Stimulated activated naive CD4-positive, alpha-beta T cell treated with Interleukin-2 at 50 U/mL for 16 hours (primary cell): ENCODE measurements around the gene GLG1.
"Not testable (repeated sequence)": the region's sequence is repeated elsewhere in the genome, so short reads cannot be mapped to it uniquely, and the experiment has no call there.

Experiments
- DNase-seq: peaks from one replicate; lab custom pipeline; 2025; lab: John Stamatoyannopoulos, UW

The GLG1 gene

GRCh38 chr16:74606521-74607309 lies at the start of gene GLG1:
Gene GLG1 (minus strand): TSS chr16:74607114. CDS start chr16:74607094, 20 bp downstream.
- DNase-seq = peak; percentile 91

DNA sequence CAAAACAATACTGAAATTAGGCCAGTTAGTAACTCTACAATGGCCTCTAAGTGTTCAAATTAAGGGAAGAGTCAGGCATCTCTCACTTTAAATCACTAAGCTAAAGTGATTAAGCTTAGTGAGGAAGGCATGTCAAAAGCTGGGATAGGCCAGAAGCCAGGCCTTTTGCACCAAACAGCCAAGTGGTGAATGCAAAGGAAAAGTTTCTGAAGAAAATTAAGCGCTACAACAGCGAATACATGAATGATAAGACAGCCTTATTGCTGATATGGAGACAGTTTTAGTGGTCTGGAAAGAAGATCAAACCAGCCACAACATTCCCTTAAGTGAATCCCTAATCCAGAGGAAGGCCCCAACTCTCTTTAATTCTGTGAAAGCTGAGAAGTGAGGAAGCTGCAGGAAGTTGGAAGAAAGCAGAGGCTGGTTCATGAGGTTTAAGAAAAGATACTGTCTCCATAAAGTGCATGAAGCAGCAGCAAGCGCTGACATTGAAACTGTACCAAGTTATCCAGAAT lies 47.7 kb upstream of the GLG1 start:
- DNase-seq = no peak

DNA sequence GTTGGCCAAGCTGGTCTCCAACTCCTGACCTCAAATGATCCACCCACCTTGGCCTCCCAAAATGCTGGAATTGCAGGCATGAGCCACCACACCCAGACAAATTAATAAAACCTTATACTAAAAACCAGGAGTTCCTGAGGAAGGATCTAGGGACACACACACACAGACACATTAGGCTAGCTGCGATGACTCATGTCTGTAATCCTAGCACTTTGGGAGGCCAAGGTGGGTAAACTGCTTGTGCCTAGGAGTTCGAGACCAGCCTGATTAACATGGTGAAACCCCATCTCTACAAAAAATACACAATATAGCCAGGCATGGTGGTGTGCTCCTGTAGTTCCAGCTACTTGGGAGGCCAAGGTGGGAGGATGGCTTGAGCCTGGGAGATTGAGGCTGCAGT lies 46.0 kb upstream of the GLG1 start:
- DNase-seq = not testable (repeated sequence)

GRCh38 chr16:74652249-74652648 lies 45.3 kb upstream of the GLG1 start:
- DNase-seq = no peak

GRCh38 chr16:74651841-74652240 lies 44.9 kb upstream of the GLG1 start:
- DNase-seq = no peak

- DNase-seq = no peak
These were observed 44.2 kb upstream of the GLG1 start for GRCh38 chr16:74650966-74651567.

- DNase-seq = no peak
These were observed 43.1 kb upstream of the GLG1 start for GRCh38 chr16:74649839-74650504.

DNA sequence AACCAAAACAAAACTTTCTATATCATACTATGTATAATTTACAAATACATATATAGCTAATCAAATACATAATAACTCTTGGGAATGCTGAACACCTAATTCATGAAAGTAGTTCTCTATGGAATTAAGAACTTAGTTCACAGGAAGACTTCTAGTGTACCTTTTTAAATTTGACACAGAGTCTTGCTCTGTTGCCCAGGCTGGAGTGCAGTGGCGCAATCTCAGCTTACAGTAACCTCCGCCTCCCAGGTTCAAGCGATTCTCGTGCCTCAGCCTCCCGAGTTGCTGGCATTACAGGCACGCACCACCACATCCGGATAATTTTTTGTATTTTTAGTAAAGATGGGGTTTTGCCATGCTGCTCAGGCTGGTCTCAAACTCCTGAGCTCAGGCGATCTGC lies 35.1 kb upstream of the GLG1 start:
- no peak for DNase-seq

DNA sequence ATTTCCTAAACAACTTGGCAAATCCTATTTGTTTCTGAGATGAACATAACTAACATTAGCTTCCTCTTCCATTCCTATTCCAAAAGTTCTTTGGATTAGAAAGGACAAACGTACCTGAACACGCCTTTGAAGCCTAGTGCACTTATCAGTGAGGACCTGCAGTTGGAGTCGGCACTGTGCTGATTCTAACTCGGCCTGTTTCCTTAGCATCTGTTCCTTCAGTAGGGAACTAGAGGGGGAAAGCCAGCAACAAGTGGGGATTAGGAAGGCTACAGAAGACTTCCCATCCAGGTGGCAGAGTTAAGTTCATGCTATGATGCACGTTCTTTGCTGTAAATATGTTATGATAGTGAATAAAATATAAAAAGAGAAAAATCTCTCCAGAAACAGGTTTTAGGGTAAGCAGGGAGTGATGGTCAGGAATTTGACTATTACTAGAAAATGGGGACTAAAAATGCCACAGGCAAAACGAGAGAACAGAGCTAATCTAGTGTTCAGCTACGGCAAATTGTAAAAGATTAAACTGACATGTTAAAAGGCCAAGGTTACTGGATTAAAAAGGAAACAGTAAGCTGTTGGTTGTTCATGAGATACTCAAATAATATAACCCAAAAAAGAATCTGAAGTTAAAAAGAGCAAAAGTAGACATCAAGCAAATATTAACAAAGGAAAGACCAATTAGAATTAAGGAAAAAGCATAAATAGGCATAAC lies 31.0 kb upstream of the GLG1 start:
- no peak for DNase-seq

DNA sequence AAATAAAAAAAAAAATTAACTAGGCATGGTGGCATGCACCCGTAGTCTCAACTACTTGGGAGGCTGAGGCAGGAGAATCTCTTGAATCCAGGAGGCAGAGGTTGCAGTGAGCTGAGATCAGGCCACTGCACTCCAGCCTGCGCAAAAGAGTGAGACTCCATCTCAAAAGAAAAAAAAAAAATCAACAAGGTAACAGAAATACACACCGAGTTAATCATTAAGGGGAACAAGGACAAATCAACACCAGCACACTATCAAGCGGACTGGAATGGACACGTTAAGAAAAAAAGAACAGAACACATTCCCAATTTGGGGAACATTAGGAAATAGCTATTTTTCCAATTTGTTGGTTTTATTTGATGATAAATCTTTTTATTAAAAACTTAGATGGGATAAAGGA lies 28.4 kb upstream of the GLG1 start:
- no peak for DNase-seq

DNA sequence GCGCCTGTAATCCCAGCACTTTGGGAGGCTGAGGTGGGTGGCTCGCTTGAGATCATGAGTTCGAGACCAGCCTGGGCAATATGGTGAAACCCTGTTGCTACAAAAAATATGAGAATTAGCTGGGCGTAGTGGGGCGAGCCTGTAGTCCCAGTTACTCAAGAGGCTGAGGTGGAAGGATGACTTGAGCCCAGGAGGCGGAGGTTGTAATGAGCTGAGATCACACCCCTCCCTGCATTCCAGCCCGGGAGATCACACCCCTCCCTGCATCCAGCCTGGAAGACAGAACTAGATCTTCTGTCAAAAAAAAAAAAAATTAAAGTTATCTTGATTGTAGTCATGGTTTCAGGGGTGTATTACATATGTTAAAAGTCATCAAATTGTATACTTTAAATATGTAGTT lies 26.8 kb upstream of the GLG1 start:
- DNase-seq = no peak

GRCh38 chr16:74627506-74628220 lies 20.7 kb upstream of the GLG1 start:
- DNase-seq = no peak

DNA sequence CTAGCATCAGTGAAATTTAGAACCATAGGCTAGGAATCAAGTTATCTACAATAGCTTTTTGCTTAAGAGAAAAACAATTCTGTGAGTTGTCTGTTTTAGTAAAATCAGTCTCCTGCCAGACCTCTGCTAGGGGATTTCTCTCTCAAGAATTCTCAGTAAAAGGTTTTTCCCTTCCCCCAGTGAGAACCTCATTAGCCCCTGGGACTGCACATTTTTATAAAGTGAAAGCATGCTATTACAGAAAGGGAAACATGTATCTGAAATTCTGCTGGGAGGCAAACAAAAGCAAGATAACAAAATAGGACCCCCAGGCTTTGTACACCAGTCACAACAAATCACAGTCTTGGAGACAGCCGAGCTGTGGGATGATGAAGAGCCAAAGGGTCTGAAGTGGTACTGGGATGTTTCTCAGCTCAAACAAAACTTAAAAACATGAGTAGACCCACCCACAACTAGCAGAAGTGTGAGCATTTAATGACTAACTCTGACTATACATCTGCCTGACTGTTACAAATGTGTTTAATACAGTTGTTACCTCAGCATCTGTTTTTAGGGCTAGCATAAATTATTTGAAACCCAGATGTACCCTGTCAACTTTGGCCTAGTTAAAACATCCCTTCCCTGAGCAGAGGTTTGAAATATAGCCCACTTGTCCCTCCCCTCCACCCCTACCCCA lies 20.0 kb upstream of the GLG1 start:
- DNase-seq = no peak

GRCh38 chr16:74625500-74626350 lies 18.8 kb upstream of the GLG1 start:
- DNase-seq = no peak

DNA sequence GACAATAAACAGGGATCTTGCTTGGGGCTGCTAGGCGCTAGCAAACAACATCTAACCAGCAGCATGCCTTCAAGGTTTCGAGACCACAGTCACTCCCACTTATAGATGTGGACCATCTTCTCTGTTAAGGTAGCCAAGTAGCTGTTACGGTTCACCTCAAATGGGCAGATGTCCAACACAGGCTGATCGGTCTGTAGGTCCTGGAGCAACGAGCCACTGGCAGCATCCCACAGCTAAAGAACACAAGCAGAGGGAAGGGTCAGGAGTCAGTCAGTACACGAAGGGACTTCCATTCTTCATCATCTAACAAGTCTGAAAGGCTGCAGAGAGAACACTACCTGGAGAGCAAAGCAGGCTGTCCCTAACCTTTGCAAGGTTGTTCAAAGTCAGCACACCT lies 16.9 kb upstream of the GLG1 start:
- DNase-seq = no peak

DNA sequence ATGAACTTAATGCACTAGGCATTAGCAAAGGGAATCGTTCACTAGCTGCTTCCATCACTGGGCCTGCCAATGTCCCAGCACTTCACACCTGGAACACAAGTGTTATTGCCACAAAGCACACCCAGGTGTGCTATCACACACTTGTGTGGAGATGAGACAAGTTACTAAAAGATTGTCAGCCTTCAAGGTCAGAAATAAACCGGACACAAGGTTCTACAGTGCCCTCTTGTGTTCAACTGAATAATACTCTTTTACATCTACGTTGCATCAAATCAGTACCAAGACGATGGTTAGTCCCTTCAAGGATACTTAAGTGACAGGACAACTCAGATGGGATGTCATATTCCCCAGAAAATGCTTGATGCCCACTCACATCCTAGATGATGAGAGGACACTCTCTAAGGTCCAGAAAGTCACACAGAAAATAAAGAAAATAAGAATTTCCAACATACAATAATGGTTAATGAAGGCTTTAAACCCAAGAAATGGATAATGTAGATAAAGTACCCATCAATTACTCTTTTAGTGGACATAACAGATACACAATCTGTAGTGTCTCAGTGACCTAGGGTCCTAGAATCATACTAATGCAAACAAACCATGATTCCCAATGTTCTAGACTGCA lies 16.4 kb upstream of the GLG1 start:
- no peak for DNase-seq

GRCh38 chr16:74622005-74622404 lies 15.1 kb upstream of the GLG1 start:
- no peak for DNase-seq

DNA sequence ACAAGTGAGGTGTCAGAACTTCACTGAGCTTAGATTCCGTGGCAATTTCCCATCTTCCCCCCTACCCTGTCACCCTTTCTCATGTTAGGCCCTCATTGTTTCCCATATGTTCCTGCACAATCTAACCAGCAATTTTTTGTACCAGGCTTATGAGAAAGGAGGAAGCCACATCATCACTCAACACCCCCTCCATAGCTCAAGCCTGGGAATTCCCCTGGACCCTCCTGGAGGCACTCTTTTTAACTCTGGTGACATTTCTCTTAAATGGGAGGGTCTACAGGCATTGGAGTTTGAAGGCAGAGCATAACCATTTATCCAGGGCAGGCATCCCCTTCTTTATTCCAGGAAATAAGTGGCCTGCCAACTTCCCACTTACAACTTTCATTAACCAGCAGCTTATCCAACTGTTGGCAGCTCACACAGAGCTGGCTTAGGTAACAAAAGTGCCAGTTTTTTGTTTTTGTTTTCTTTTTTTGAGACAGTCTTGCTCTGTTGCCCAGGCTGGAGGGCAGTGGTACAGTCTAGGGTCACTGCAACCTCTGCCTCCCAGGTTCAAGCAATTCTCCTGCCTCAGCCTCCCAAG lies 10.4 kb upstream of the GLG1 start:
- no peak for DNase-seq

GRCh38 chr16:74611721-74612120 lies 4.8 kb upstream of the GLG1 start:
- no peak for DNase-seq
